ENCODE data around the gene ZNF583. TPM values are rescaled to one million over a fixed set of nuclear protein-coding genes. Genes with fewer than 3 reads are reported as not detected.

The ZNF583 gene
- total and polyA plus RNA-seq, 2 of the 13 experiments (the other 11 are each of a cell fraction or from before 2014, with no cell fraction given): 0.65 to 5.3 TPM

DNA sequence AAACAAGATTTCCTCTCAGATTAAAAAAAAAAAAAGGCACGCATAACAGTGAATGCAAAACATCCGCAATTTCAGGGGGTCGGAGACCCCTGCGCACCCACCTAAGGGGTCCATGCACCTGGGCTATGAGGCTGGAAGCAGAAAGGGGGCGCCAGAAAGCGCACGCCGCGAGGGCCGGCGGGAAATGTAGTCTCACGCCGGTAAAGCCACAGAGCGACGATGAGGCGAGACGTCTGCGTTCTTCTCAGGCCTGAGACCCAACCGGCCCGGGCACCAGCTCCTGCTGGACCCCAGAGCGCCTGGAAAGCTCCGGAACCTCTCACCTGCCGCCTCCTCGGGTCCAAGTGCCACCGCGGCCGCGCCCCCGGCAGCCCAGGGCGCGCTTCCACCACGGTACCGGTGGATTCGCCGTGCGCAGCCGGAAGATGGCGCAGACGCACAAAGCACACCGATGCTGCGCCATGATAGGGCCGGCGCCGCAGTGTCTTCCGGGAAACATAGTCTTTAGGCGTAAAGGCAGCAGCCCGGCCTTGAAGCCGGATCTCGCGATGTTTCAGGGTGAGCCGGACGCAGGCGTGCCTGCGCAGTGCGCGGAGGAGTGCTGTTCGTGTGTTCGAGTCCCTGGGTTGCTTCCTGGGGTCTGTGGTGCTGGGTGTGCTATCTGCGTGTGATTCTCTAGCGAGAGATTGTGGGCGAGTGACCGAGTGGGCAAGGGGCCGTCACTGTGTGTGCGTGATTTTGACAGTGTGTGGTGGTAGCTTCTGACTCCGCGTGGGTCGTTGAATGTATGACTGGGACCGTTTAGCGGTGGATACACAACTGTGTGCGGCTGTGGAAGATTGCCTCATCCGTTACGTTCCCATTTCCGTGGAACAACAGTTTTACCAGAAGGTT, 10.8 kb upstream of the ZNF583 start, which contains the start of gene ZNF582 (continued):
- TF ChIP-seq SNAPC2 (CRISPR knock-in tag; IDR thresholded peaks at IDR 0.05) (no peak), CBFB (CRISPR knock-in tag; IDR thresholded peaks at IDR 0.05) (no peak), NFKB2 (CRISPR knock-in tag; IDR thresholded peaks at IDR 0.05; ENCODE audit: borderline replicate concordance) (peak; percentile 61; the same call in 1 of the 2 replicates), SRSF1 (optimal IDR thresholded peaks at IDR 0.05; ENCODE audit: low read depth, low read length) (peak; percentile 39), BORCS8-MEF2B (CRISPR knock-in tag; IDR thresholded peaks at IDR 0.05) (no peak), MATR3 (CRISPR knock-in tag; IDR thresholded peaks at IDR 0.05) (no peak), HCFC1 (IDR thresholded peaks at IDR 0.05; ENCODE audit: low read depth, low read length) (peak; percentile 71), RFX5 (IDR thresholded peaks at IDR 0.05; ENCODE audit: low read depth, low read length) (no peak), ZBTB44 (CRISPR knock-in tag; IDR thresholded peaks at IDR 0.05) (no peak), HNRNPH1 (optimal IDR thresholded peaks at IDR 0.05; ENCODE audit: low read depth, low read length) (no peak), ARNTL (CRISPR knock-in tag; IDR thresholded peaks at IDR 0.05) (no peak), KMT2A (CRISPR knock-in tag; IDR thresholded peaks at IDR 0.05) (no peak), CEBPG (CRISPR knock-in tag; IDR thresholded peaks at IDR 0.05) (no peak), ZNF484 (CRISPR knock-in tag; IDR thresholded peaks at IDR 0.05; ENCODE audit: borderline replicate concordance, low read depth) (no peak), ZNF891 (CRISPR knock-in tag; IDR thresholded peaks at IDR 0.05) (peak; percentile 36; the same call in 1 of the 2 replicates), PAX8 (CRISPR knock-in tag; IDR thresholded peaks at IDR 0.05; ENCODE audit: borderline replicate concordance) (no peak), ZNF30 (CRISPR knock-in tag; IDR thresholded peaks at IDR 0.05) (0 out of 2 replicates have a peak, but pooled peaks have one; percentile 16), ZNF451 (CRISPR knock-in tag; IDR thresholded peaks at IDR 0.05) (no peak), MAF1 (CRISPR knock-in tag; IDR thresholded peaks at IDR 0.05; ENCODE audit: borderline replicate concordance) (no peak), RXRA (CRISPR knock-in tag; IDR thresholded peaks at IDR 0.05) (0 out of 2 replicates have a peak, but pooled peaks have one; percentile 17), PHB2 (IDR thresholded peaks at IDR 0.05; ENCODE audit: partially characterized antibody) (no peak), ZNF605 (CRISPR knock-in tag; IDR thresholded peaks at IDR 0.05) (no peak), ZNF777 (CRISPR knock-in tag; IDR thresholded peaks at IDR 0.05) (no peak), HOXA5 (CRISPR knock-in tag; IDR thresholded peaks at IDR 0.05) (no peak), SATB2 (CRISPR knock-in tag; IDR thresholded peaks at IDR 0.05) (no peak), NFKBIZ (CRISPR knock-in tag; IDR thresholded peaks at IDR 0.05) (no peak), MED8 (CRISPR knock-in tag; IDR thresholded peaks at IDR 0.05; ENCODE audit: insufficient replicate concordance) (no peak)
- TF ChIP-seq, protein P1, sequence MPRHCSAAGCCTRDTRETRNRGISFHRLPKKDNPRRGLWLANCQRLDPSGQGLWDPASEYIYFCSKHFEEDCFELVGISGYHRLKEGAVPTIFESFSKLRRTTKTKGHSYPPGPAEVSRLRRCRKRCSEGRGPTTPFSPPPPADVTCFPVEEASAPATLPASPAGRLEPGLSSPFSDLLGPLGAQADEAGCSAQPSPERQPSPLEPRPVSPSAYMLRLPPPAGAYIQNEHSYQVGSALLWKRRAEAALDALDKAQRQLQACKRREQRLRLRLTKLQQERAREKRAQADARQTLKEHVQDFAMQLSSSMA (CRISPR knock-in tag; IDR thresholded peaks at IDR 0.05): no peak
- TF ChIP-seq, protein P2, sequence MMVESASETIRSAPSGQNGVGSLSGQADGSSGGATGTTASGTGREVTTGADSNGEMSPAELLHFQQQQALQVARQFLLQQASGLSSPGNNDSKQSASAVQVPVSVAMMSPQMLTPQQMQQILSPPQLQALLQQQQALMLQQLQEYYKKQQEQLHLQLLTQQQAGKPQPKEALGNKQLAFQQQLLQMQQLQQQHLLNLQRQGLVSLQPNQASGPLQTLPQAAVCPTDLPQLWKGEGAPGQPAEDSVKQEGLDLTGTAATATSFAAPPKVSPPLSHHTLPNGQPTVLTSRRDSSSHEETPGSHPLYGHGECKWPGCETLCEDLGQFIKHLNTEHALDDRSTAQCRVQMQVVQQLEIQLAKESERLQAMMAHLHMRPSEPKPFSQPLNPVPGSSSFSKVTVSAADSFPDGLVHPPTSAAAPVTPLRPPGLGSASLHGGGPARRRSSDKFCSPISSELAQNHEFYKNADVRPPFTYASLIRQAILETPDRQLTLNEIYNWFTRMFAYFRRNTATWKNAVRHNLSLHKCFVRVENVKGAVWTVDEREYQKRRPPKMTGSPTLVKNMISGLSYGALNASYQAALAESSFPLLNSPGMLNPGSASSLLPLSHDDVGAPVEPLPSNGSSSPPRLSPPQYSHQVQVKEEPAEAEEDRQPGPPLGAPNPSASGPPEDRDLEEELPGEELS (CRISPR knock-in tag; IDR thresholded peaks at IDR 0.05): no peak

Measured in HepG2 (cell line).